Peyer's patch (tissue), 4 donors: ENCODE results near the gene AMTN. TPM values are rescaled to one million over a fixed set of nuclear protein-coding genes. Genes with fewer than 3 reads are reported as not detected.

Experiments
- DNase-seq, 3 donors: peaks; one replicate each; pipeline ENCODE4 v3.0.0-alpha.2; 2017 to 2019
- H3K27ac ChIP-seq, 4 donors: fragments of 200-600 bp; sonication (generic); one replicate each; pipeline ENCODE4 v1.5.1; 2016 to 2019
- H3K27me3 ChIP-seq, 2 donors: fragments of 200-600 bp; sonication (generic); one replicate each; pipeline ENCODE4 v1.5.1; 2019
- H3K36me3 ChIP-seq, 3 donors: fragments of 200-600 bp; sonication (generic); one replicate each; pipeline ENCODE4 v1.5.1; 2016 to 2019
- H3K4me1 ChIP-seq, 4 donors: fragments of 200-600 bp; sonication (generic); one replicate each; pipeline ENCODE4 v1.5.1; 2016 to 2019
- H3K4me3 ChIP-seq, 4 donors: fragments of 200-600 bp; sonication (generic); 1 replicate in 3 of 4; 2 replicates in 1 of 4; pipeline ENCODE4 v1.5.1; 2016 to 2019; ENCODE audit warnings: mild to moderate bottlenecking in 1 of 4
- H3K9me3 ChIP-seq, 4 donors: fragments of 200-600 bp; sonication (generic); one replicate each; pipeline ENCODE4 v1.5.1; 2016 to 2019; ENCODE audit warnings: mild to moderate bottlenecking in 1 of 4
- POLR2A ChIP-seq, 2 donors: fragments of 450-650 bp; IDR thresholded peaks; one replicate each; pipeline ENCODE4 v1.5.1; 2017; ENCODE audit warnings: antibody characterized with exemption in 2 of 2, mild to moderate bottlenecking in 2 of 2, moderate library complexity in 2 of 2
- total RNA-seq, 4 donors: library from RNA; depleted of rRNA; stranded (reverse); fragments of >200 nt; gene quantifications; one replicate each; pipeline ENCODE4 v1.1.0, GENCODE V29; 2016
- TF ChIP-seq, protein P1 (sequence below), 6 experiments: fragments of 450-650 bp in 4 of 6; fragments of 200-600 bp in 2 of 6; sonication (generic) in 1 of 6; IDR thresholded peaks; one replicate each; pipeline ENCODE4 v1.5.1; 2017 to 2019; ENCODE audit warnings: antibody characterized with exemption in 6 of 6, mild to moderate bottlenecking in 3 of 6, moderate library complexity in 1 of 6

Gene AMTN
- total RNA-seq, 4 donors from 2014 or later, result not detected

DNA sequence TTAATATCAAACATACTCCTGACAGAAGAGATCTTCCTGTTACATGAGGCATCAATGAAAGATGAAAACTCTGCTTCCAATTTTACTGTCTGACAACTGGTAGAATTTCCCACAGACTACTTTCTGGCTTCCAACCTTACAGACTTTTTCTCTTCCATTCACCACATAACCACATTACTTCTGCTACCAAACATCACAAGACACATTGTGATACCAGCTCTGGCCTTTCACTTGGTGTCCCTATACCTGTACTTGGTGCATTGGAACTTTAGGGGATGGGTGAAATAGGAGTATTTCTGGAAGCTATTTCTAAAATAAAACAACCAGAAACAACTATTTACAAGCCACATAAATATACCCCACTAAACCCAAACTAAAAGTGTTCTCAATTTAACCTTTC, 20.5 kb downstream of the AMTN start:
- Histone ChIP-seq H3K36me3 (no peaks in the 10 kb centered on the region), H3K27me3 (no peaks in the 10 kb centered on the region), H3K4me1 (no peaks in the 10 kb centered on the region), H3K4me3 (no peak overlapping the region), H3K27ac (no peak overlapping the region), H3K9me3 (no peaks in the 10 kb centered on the region)
- DNase-seq, result no peak
- TF ChIP-seq, protein P1, sequence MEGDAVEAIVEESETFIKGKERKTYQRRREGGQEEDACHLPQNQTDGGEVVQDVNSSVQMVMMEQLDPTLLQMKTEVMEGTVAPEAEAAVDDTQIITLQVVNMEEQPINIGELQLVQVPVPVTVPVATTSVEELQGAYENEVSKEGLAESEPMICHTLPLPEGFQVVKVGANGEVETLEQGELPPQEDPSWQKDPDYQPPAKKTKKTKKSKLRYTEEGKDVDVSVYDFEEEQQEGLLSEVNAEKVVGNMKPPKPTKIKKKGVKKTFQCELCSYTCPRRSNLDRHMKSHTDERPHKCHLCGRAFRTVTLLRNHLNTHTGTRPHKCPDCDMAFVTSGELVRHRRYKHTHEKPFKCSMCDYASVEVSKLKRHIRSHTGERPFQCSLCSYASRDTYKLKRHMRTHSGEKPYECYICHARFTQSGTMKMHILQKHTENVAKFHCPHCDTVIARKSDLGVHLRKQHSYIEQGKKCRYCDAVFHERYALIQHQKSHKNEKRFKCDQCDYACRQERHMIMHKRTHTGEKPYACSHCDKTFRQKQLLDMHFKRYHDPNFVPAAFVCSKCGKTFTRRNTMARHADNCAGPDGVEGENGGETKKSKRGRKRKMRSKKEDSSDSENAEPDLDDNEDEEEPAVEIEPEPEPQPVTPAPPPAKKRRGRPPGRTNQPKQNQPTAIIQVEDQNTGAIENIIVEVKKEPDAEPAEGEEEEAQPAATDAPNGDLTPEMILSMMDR (IDR thresholded peaks at IDR 0.05), result no peak
- TF ChIP-seq POLR2A (IDR thresholded peaks at IDR 0.05), result no peak

DNA sequence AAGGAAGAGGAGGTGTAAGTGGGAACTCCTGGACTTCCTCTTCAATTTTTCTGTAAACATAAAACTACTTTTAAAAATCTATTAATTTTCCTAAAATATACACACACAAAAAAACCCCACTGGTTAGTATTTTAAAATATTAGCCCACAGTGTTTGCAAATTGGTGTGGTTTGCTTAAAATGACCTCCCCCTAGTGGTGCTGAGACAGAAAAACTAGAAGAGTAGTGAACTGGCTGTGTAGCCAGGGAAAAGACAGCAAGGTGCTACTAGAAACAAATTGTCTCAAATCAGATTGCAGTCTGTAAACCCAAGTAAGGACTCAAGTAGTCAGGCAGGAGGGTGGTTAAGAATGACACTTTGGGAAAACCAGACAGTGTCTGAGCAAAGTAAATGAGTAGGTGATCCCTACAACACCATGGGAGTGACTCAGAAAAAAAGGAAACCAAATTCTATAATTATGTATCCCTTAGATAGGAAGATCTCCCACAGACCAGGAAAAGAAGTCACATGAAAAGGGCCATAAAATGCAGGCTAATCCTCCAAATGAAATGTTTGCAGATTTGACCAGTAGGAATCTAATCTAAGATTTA, 26.0 kb downstream of the AMTN start:
- Histone ChIP-seq H3K27me3 (no peaks in the 10 kb centered on the region), H3K4me3 (no peak overlapping the region), H3K9me3 (no peaks in the 10 kb centered on the region), H3K4me1 (no peaks in the 10 kb centered on the region), H3K36me3 (no peaks in the 10 kb centered on the region), H3K27ac (no peak overlapping the region)
- TF ChIP-seq, protein P1 (IDR thresholded peaks at IDR 0.05), result peak in 3 of 6 experiments; percentile 5 to 21 (median 16)
- no peak for TF ChIP-seq POLR2A (IDR thresholded peaks at IDR 0.05)
- DNase-seq, result no peak

DNA sequence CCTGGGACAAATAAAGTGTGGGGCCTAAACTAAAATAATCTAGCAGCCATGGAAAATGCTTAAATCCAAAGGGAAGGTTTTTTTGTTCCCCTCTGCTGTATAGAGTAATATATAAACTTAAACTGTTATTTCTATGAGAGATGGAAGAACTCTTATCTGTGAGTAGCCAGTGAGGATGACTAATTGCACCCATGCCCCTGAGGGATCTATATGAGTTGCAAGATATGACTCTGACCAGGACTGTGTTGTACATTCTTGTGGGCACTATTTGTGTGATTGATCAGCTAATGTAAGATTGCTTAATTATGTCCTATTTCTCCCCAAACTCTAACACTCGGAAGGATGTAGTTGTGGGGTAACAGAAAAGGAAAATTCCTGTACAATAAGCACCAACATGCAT, 38.5 kb downstream of the AMTN start:
- Histone ChIP-seq H3K4me3 (no peak overlapping the region), H3K36me3 (no peaks in the 10 kb centered on the region), H3K27me3 (no peaks in the 10 kb centered on the region), H3K9me3 (no peaks in the 10 kb centered on the region), H3K4me1 (peaks cover 0 to 5% (median 0%) of the 10 kb centered on the region in 4 donors), H3K27ac (no peak overlapping the region)
- TF ChIP-seq, protein P1 (IDR thresholded peaks at IDR 0.05), result no peak
- no peak for TF ChIP-seq POLR2A (IDR thresholded peaks at IDR 0.05)
- DNase-seq, result no peak

DNA sequence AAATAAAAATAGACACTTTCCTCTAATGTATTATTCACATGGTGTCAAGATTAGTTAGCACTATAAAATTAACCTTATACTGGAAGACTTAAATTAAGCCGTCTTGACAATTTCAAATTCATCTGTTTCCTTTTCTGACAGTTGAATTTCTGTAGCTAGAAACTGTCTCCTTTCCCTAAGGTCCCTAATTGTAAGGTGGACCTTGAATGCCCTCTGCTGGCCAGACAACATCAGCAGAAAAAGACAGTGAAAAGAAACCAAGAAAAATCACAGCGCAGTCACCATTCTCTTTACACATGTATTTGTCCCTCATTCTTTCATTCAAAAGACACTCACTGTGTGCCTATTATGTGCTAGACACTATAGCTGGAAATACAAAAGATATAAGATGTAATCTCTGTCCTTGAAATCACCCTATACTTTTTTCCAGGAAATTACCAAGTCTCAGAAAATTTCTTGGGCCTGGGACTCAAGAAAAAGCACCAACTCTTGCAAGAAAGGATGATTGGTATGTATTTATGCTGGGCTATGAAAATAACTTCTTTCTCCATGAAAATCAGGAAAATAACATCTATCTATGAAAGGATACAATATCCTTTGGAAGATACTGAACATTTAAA, 41.0 kb downstream of the AMTN start:
- no peaks in the 10 kb centered on the region for H3K36me3 ChIP-seq
- peaks cover 0 to 5% (median 0%) of the 10 kb centered on the region in 4 donors for H3K4me1 ChIP-seq
- peak in 2 of 3 donors; percentile 19 to 71 for DNase-seq
- H3K27me3 ChIP-seq, result no peaks in the 10 kb centered on the region
- H3K9me3 ChIP-seq, result no peaks in the 10 kb centered on the region
- no peak overlapping the region for H3K27ac ChIP-seq
- no peak for TF ChIP-seq POLR2A (IDR thresholded peaks at IDR 0.05)
- TF ChIP-seq, protein P1 (IDR thresholded peaks at IDR 0.05), result peak in 4 of 6 experiments; percentile 59 to 63 (median 60)
- no peak overlapping the region for H3K4me3 ChIP-seq

DNA sequence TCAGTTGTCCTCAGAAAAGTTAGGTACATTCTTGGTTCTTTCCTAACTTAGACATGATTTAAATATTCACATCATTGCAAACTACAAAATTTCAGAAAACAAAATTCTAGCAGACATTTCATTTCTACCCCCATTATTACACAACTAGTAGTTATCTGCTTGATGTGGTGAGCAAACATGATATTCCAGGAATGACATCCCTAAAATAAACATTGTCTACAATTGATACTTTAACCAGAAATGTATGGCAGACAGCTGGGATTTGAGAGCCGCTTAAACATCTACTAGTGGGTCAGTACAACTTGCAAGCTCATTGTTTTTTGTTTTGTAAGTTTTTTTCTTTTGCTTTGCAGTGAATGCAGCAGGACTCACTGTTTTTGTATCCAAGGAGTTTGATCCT, 41.6 kb downstream of the AMTN start:
- TF ChIP-seq, protein P1 (IDR thresholded peaks at IDR 0.05), result no peak
- no peak for TF ChIP-seq POLR2A (IDR thresholded peaks at IDR 0.05)

More for the DNA sequence above, 41.6 kb downstream of the AMTN start:
- no peaks in the 10 kb centered on the region for H3K9me3 ChIP-seq
- no peaks in the 10 kb centered on the region for H3K36me3 ChIP-seq
- peaks cover 0 to 5% (median 0%) of the 10 kb centered on the region in 4 donors for H3K4me1 ChIP-seq
- no peak overlapping the region for H3K4me3 ChIP-seq
- H3K27ac ChIP-seq, result no peak overlapping the region
- no peaks in the 10 kb centered on the region for H3K27me3 ChIP-seq
- no peak for DNase-seq
